Smooth muscle cell (in vitro differentiated cells): ENCODE measurements around the gene FXR1. TPM values are rescaled to one million over a fixed set of nuclear protein-coding genes. Genes with fewer than 3 reads are reported as not detected.

Source experiments
- DNase-seq: peaks from one replicate; lab custom pipeline; 2025; ENCODE audit not compliant: unreplicated experiment; lab: John Stamatoyannopoulos, UW
- H2AFZ ChIP-seq: fragments of 200-600 bp; sonication (generic); 2 replicates; pipeline ENCODE4 v1.6.0; 2016; ENCODE audit warnings: antibody characterized with exemption, low read depth, mild to moderate bottlenecking
- H3F3A ChIP-seq: fragments of 200-600 bp; sonication (generic); 2 replicates; pipeline ENCODE4 v1.6.0; 2017; ENCODE audit warnings: antibody characterized with exemption, low read depth
- H3K27ac ChIP-seq: fragments of 200-600 bp; sonication (generic); 2 replicates; pipeline ENCODE4 v1.5.1; 2016; ENCODE audit warnings: low read depth, mild to moderate bottlenecking
- H3K27me3 ChIP-seq: fragments of 200-600 bp; sonication (generic); 2 replicates; pipeline ENCODE4 v1.6.1; 2016; ENCODE audit warnings: low read depth, mild to moderate bottlenecking
- H3K36me3 ChIP-seq: fragments of 200-600 bp; sonication (generic); 2 replicates; pipeline ENCODE4 v1.5.1; 2016; ENCODE audit warnings: low read depth
- H3K4me1 ChIP-seq: fragments of 200-600 bp; sonication (generic); 2 replicates; pipeline ENCODE4 v1.5.1; 2016; ENCODE audit warnings: low read depth
- H3K4me2 ChIP-seq: fragments of 200-600 bp; sonication (generic); 2 replicates; pipeline ENCODE4 v1.6.0; 2016; ENCODE audit warnings: mild to moderate bottlenecking
- H3K4me3 ChIP-seq: fragments of 200-600 bp; sonication (generic); 2 replicates; pipeline ENCODE4 v1.5.1; 2016; ENCODE audit warnings: mild to moderate bottlenecking
- H3K79me2 ChIP-seq: fragments of 200-600 bp; sonication (generic); 2 replicates; pipeline ENCODE4 v1.6.0; 2016; ENCODE audit warnings: low read depth, mild to moderate bottlenecking
- H3K9ac ChIP-seq: fragments of 200-600 bp; sonication (generic); 2 replicates; pipeline ENCODE4 v1.6.0; 2016; ENCODE audit warnings: low read depth
- H3K9me3 ChIP-seq: fragments of 200-600 bp; sonication (generic); replicated peaks from 2 replicates; pipeline ENCODE4 v1.5.1; 2016; ENCODE audit warnings: low read depth
- H4K20me1 ChIP-seq: fragments of 200-600 bp; sonication (generic); 2 replicates; pipeline ENCODE4 v1.6.0; 2016; ENCODE audit warnings: low read depth
- CTCF ChIP-seq: fragments of 200-600 bp; sonication (generic); IDR thresholded peaks from 2 replicates; pipeline ENCODE4 v1.5.1; 2017; ENCODE audit warnings: borderline replicate concordance, mild to moderate bottlenecking, antibody characterized with exemption; ENCODE audit not compliant: insufficient read depth, poor library complexity, severe bottlenecking
- WGBS: methylation state at CpG from one replicate; pipeline ENCODE4 v1.1.7; 2016; ENCODE audit warnings: low lambda C conversion rate; 5-methylcytosine and 5-hydroxymethylcytosine counted together
- polyA plus RNA-seq: library from polyadenylated mRNA; unstranded; fragments of >200 nt; fragmentation: Nextera tagmentation; extraction: Ambion mirVana; gene quantifications from 2 replicates; pipeline ENCODE4 v1.2.1, GENCODE V29; 2016
- total RNA-seq: library from RNA; depleted of rRNA; stranded (reverse); fragments of >200 nt; gene quantifications from 2 replicates; pipeline ENCODE4 v1.2.3, GENCODE V29; 2014

FXR1 gene
- total and polyA plus RNA-seq, 2 experiments from 2014 or later = 51.0 to 130 TPM

GRCh38 chr3:181006541-181006940, 94.1 kb downstream of the FXR1 start:
- H3K27me3 ChIP-seq = no peaks in the 10 kb centered on the region
- H3K27ac ChIP-seq = no peak overlapping the region
- H3K4me3 ChIP-seq = no peak overlapping the region
- H3K9ac ChIP-seq = no peak overlapping the region
- H3K4me2 ChIP-seq = no peak overlapping the region
- TF ChIP-seq CTCF = no peak
- no peak overlapping the region for H2AFZ ChIP-seq
- H3F3A ChIP-seq = no peaks in the 10 kb centered on the region
- no peak for DNase-seq
- no peaks in the 10 kb centered on the region for H3K36me3 ChIP-seq
- H3K79me2 ChIP-seq = no peaks in the 10 kb centered on the region
- H3K4me1 ChIP-seq = no peaks in the 10 kb centered on the region
- no peaks in the 10 kb centered on the region for H4K20me1 ChIP-seq
- no peaks in the 10 kb centered on the region for H3K9me3 ChIP-seq
- 90% methylated on average over 7 of the region's 7 CpGs for WGBS

GRCh38 chr3:181007262-181007661, 94.8 kb downstream of the FXR1 start:
- no peak overlapping the region for H3K4me2 ChIP-seq
- H3K4me3 ChIP-seq = no peak overlapping the region
- H4K20me1 ChIP-seq = no peaks in the 10 kb centered on the region
- no peak for TF ChIP-seq CTCF
- DNase-seq = no peak
- H2AFZ ChIP-seq = no peak overlapping the region
- no peaks in the 10 kb centered on the region for H3K36me3 ChIP-seq
- no peaks in the 10 kb centered on the region for H3K4me1 ChIP-seq
- no peaks in the 10 kb centered on the region for H3K27me3 ChIP-seq
- H3K9me3 ChIP-seq = no peaks in the 10 kb centered on the region
- H3K27ac ChIP-seq = no peak overlapping the region
- H3F3A ChIP-seq = no peaks in the 10 kb centered on the region
- H3K79me2 ChIP-seq = no peaks in the 10 kb centered on the region
- WGBS = 93% methylated on average over 3 of the region's 3 CpGs
- no peak overlapping the region for H3K9ac ChIP-seq

- Histone ChIP-seq H3K27ac (no peak overlapping the region), H3K79me2 (no peaks in the 10 kb centered on the region), H3K4me2 (no peak overlapping the region), H3K9me3 (no peaks in the 10 kb centered on the region), H3K4me3 (no peak overlapping the region), H4K20me1 (no peaks in the 10 kb centered on the region), H2AFZ (no peak overlapping the region), H3K36me3 (no peaks in the 10 kb centered on the region), H3K4me1 (no peaks in the 10 kb centered on the region), H3K9ac (no peak overlapping the region), H3F3A (no peaks in the 10 kb centered on the region), H3K27me3 (no peaks in the 10 kb centered on the region)
- no peak for DNase-seq
- WGBS = 77% methylated on average over 1 of the region's 1 CpG
- no peak for TF ChIP-seq CTCF
Measured at GRCh38 chr3:181008796-181009195, 96.3 kb downstream of the FXR1 start.

GRCh38 chr3:181009225-181009624, 96.8 kb downstream of the FXR1 start:
- no peak overlapping the region for H3K9ac ChIP-seq
- no peaks in the 10 kb centered on the region for H4K20me1 ChIP-seq
- TF ChIP-seq CTCF = no peak
- no peaks in the 10 kb centered on the region for H3K4me1 ChIP-seq
- no peaks in the 10 kb centered on the region for H3K79me2 ChIP-seq
- no peaks in the 10 kb centered on the region for H3K27me3 ChIP-seq
- H3K4me2 ChIP-seq = no peak overlapping the region
- H2AFZ ChIP-seq = no peak overlapping the region
- H3K36me3 ChIP-seq = no peaks in the 10 kb centered on the region
- no peak overlapping the region for H3K4me3 ChIP-seq
- H3K27ac ChIP-seq = no peak overlapping the region
- H3K9me3 ChIP-seq = no peaks in the 10 kb centered on the region
- WGBS = 75% methylated on average over 5 of the region's 5 CpGs
- no peak for DNase-seq
- no peaks in the 10 kb centered on the region for H3F3A ChIP-seq
